ENCODE measurements around the gene CDK11B. TPM values are rescaled to one million over a fixed set of nuclear protein-coding genes. Genes with fewer than 3 reads are reported as not detected.

Gene CDK11B
- total RNA-seq, 2 donors from 2014 or later = 31.8 to 33.6 TPM

- no peak overlapping the region for H3K4me3 Mint-ChIP-seq
- peak; percentile 73 for DNase-seq
These were observed 34.1 kb downstream of the CDK11B start for GRCh38 chr1:1624443-1625403.

DNA sequence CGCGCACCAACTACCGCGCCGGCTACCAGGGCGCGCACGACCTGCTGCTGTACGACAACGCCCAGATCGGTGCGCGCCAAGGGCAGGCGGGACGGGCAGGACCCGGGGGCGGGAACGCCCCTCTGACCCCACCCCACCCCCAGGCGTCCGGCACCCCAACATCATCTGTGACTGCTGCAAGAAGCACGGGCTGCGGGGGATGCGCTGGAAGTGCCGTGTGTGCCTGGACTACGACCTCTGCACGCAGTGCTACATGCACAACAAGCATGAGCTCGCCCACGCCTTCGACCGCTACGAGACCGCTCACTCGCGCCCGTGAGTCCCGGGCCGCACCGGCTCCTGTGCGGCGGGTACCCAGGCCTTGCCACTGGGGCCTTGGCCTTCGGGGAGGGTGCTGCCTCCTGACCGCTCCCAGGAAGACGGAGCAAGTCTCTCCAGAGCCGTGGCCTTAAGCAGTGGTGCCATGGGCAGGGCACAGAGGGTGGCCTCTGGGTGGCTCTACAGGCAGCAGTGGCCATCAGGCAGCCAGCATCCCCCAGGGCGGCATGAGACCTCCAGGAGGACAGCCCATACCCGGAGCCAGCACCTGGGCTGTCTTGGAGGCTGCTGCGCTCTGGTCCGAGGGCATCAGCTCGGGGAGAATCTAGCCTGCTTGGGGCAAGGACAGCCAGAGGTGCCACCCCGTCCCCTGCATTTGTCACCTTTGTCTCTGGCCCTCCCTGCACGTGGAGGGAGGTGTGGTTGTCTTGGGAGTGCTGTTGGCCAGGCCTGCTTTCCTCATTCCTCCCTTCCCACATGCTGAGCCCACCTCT is 35.0 kb downstream of the CDK11B start:
- Mint-ChIP-seq H3K4me3 (no peak overlapping the region), H3K27ac (no peak overlapping the region)

More at GRCh38 chr1:1624443-1625403, 34.1 kb downstream of the CDK11B start:
- Histone ChIP-seq H3K36me3 (ENCODE audit: control insufficient read depth, insufficient read depth, low read length) (no peaks in the 10 kb centered on the region), H3K9me3 (ENCODE audit: control insufficient read depth, low read length) (no peaks in the 10 kb centered on the region), H3K4me1 (ENCODE audit: control insufficient read depth, insufficient read depth, low read length) (no peaks in the 10 kb centered on the region), H3K4me3 (ENCODE audit: low read length) (no peak overlapping the region), H3K27ac (ENCODE audit: low read depth, low read length) (no peak overlapping the region), H3K9ac (ENCODE audit: extremely low read depth, low read length, poor library complexity, severe bottlenecking) (no peak overlapping the region), H3K27me3 (ENCODE audit: control insufficient read depth, insufficient read depth, low read length, poor library complexity, severe bottlenecking) (no peaks in the 10 kb centered on the region)
- 93 to 95% methylated on average over 28 to 38 of the region's 38 CpGs for WGBS, 2 experiments (ENCODE audit: insufficient coverage in 1 of 2, insufficient read length in 1 of 2)
- TF ChIP-seq CTCF (conservative IDR thresholded peaks at IDR 0.05) = no peak
- H3K27me3 Mint-ChIP-seq (ENCODE audit: insufficient read depth) = no peaks in the 10 kb centered on the region
- H3K9me3 Mint-ChIP-seq = no peaks in the 10 kb centered on the region
- H3K36me3 Mint-ChIP-seq (ENCODE audit: low read depth) = peaks cover 2% of the 10 kb centered on the region
- H3K4me1 Mint-ChIP-seq = no peaks in the 10 kb centered on the region
- no peak overlapping the region for H3K27ac Mint-ChIP-seq

More for the DNA sequence above, 35.0 kb downstream of the CDK11B start:
- no peaks in the 10 kb centered on the region for H3K4me1 Mint-ChIP-seq
- H3K27me3 Mint-ChIP-seq (ENCODE audit: insufficient read depth) = no peaks in the 10 kb centered on the region
- no peaks in the 10 kb centered on the region for H3K9me3 Mint-ChIP-seq
- H3K9me3 ChIP-seq (ENCODE audit: control insufficient read depth, low read length) = no peaks in the 10 kb centered on the region
- no peaks in the 10 kb centered on the region for H3K27me3 ChIP-seq (ENCODE audit: control insufficient read depth, insufficient read depth, low read length, poor library complexity, severe bottlenecking)
- H3K36me3 ChIP-seq (ENCODE audit: control insufficient read depth, insufficient read depth, low read length) = no peaks in the 10 kb centered on the region
- H3K36me3 Mint-ChIP-seq (ENCODE audit: low read depth) = peaks cover 2% of the 10 kb centered on the region
- WGBS, 2 experiments (ENCODE audit: insufficient coverage in 1 of 2, insufficient read length in 1 of 2) = 95 to 99% methylated on average over 25 to 51 of the region's 51 CpGs
- H3K4me3 ChIP-seq (ENCODE audit: low read length) = no peak overlapping the region
- H3K27ac ChIP-seq (ENCODE audit: low read depth, low read length) = no peak overlapping the region
- H3K9ac ChIP-seq (ENCODE audit: extremely low read depth, low read length, poor library complexity, severe bottlenecking) = no peak overlapping the region
- DNase-seq = no peak
- H3K4me1 ChIP-seq (ENCODE audit: control insufficient read depth, insufficient read depth, low read length) = no peaks in the 10 kb centered on the region
- TF ChIP-seq CTCF (conservative IDR thresholded peaks at IDR 0.05) = no peak

All from endodermal cell (in vitro differentiated cells).